ENCODE results near the gene TFB1M. TPM values are rescaled to one million over a fixed set of nuclear protein-coding genes. Genes with fewer than 3 reads are reported as not detected.
"Not testable (repeated sequence)": the region's sequence is repeated elsewhere in the genome, so short reads cannot be mapped to it uniquely, and the experiment has no call there.

TFB1M gene
- 10 to 100 TPM; 12.3 to 18.9 (median 16.2) TPM for total RNA-seq
- long read RNA-seq, partial matches to known transcripts: 0 of 4 reads
- long read RNA-seq, other reads (novel, unspliced or antisense): 1 of 4 reads

DNA sequence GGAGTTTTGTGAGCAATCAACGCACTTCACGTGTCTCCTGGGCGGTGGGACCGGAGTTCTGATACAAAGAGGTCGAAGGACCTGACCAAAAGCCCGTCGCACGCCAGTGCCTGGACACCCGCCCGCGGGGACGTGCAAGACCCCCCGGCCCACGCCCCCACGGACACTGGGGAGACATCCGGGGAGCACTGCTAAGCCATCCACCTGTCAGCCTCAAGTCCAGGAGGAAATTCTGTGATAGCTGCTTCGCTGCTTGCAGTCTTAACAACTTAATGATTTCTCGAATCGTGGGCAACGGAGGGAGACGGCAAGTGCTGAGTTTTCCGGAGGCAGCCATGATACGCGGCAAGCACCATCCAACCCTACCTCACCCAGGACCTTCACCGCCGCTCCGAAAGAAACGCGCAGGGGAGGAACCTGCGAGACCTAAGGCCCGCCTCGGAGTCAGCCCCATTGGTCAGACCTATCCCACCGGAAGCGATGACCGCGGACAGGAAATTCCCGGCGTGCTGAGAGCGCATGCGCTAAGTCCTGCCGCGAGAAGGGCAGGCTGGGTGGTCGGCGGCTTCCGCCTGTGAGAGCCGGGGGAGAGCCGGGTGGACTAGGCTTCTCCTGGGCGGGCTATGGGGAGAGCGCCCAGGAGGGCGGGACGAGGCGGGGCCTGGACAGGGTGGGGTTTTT, at the start of gene TFB1M:
TSS of gene TFB1M (minus strand) at position 393 of the 681 bp plus-strand sequence. CDS start at position 337, 56 bp downstream.
- intact Hi-C loops (cut with DNase I): no loop called here
- ATAC-seq: peak; percentile 93 to 98 (median 96)
- H3K4me1 ChIP-seq: peaks cover 0 to 14% (median 6%) of the 10 kb centered on the region in 4 donors

DNA sequence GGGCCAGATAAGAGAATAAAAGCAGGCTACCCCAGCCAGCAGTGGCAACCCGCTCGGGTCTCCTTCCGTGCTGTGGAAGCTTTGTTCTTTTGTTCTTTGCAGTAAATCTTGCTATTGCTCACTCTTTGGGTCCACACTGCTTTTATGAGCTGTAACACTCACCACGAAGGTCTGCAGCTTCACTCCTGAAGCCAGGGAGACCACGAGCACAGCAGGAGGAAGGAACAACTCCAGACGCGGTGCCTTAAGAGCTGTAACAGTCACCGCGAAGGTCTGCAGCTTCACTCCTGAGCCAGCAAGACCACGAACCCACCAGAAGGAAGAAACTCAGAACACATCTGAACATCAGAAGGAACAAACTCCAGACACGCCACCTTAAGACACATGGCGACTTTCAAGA, 49.7 kb upstream of the TFB1M start:
- H3K36me3 ChIP-seq; ATAC-seq; H3K4me3 ChIP-seq; H3K27ac ChIP-seq; H3K9me3 ChIP-seq; intact Hi-C loops (cut with DNase I); H3K27me3 ChIP-seq; H3K4me1 ChIP-seq; DNase-seq: not testable (repeated sequence)
- WGBS (ENCODE audit: insufficient coverage, low coverage, low lambda C conversion rate, missing lambda C conversion rate): 64% methylated on average over 9 of the region's 12 CpGs

More for the DNA sequence above, at the start of gene TFB1M:
- no peaks in the 10 kb centered on the region for H3K9me3 ChIP-seq
- peak; percentile 99 for DNase-seq
- H3K4me3 ChIP-seq: peak within 1 kb of the TSS; percentile 78 to 84 (median 80)
- H3K27me3 ChIP-seq: no peaks in the 10 kb centered on the region
- 0% methylated on average over 23 of the region's 52 CpGs for WGBS (ENCODE audit: insufficient coverage, low coverage, low lambda C conversion rate, missing lambda C conversion rate)
- H3K27ac ChIP-seq: peak within 1 kb of the TSS; percentile 80 to 85 (median 83)
- TF ChIP-seq, protein P1, sequence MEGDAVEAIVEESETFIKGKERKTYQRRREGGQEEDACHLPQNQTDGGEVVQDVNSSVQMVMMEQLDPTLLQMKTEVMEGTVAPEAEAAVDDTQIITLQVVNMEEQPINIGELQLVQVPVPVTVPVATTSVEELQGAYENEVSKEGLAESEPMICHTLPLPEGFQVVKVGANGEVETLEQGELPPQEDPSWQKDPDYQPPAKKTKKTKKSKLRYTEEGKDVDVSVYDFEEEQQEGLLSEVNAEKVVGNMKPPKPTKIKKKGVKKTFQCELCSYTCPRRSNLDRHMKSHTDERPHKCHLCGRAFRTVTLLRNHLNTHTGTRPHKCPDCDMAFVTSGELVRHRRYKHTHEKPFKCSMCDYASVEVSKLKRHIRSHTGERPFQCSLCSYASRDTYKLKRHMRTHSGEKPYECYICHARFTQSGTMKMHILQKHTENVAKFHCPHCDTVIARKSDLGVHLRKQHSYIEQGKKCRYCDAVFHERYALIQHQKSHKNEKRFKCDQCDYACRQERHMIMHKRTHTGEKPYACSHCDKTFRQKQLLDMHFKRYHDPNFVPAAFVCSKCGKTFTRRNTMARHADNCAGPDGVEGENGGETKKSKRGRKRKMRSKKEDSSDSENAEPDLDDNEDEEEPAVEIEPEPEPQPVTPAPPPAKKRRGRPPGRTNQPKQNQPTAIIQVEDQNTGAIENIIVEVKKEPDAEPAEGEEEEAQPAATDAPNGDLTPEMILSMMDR (IDR thresholded peaks at IDR 0.05): no peak
- TF ChIP-seq POLR2A (IDR thresholded peaks at IDR 0.05): peak; percentile 91
- H3K36me3 ChIP-seq: peaks cover 0 to 17% (median 3%) of the 10 kb centered on the region in 4 donors

DNA sequence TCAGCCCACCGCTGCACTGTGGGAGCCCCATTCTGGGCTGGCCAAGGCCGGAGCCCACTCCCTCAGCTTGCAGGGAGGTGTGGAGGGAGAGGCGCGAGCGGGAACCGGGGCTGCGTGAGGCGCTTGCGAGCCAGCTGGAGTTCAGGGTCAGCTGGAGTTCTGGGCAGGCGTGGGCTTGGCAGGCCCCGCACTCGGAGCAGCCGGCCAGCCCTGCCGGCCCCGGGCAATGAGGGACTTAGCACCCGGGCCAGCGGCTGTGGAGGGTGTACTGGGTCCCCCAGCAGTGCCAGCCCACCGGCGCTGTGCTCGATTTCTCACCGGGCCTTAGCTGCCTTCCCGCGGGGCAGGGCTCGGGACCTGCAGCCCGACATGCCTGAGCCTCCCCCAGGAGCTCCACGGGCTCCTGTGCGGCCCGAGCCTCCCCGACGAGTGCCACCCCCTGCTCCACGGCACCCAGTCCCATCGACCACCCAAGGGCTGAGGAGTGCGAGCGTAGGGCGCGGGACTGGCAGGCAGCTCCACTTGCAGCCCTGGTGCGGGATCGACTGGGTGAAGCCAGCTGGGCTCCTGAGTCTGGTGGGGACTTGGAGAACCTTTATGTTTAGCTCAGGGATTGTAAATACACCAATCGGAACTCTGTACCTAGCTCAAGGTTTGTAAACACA, 48.8 kb upstream of the TFB1M start:
- H3K36me3 ChIP-seq; H3K27me3 ChIP-seq; intact Hi-C loops (cut with DNase I); DNase-seq; H3K4me1 ChIP-seq; H3K27ac ChIP-seq; H3K9me3 ChIP-seq; ATAC-seq; H3K4me3 ChIP-seq: not testable (repeated sequence)
- 85% methylated on average over 8 of the region's 39 CpGs for WGBS (ENCODE audit: insufficient coverage, low coverage, low lambda C conversion rate, missing lambda C conversion rate)

DNA sequence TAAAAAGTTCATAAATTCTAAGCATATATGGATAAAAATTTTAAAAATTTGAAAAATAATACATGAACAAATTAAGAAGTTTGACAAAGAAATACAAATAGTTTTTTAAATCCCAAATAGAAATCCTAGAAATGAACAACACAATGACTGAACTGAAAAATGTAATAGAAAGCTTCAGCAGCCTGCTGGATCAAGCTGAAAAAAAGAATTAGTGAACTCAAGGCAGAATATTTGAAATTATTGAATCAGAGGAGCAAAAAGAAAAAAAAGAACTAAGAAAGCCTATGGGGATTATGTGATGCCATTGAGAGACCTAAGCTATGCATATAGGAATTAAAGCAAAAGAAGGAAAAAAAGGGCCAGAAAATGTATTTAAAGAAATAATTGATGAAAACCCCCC, 39.9 kb upstream of the TFB1M start:
- TF ChIP-seq POLR2A (IDR thresholded peaks at IDR 0.05): no peak
- TF ChIP-seq, protein P1 (IDR thresholded peaks at IDR 0.05): no peak
- intact Hi-C loops (cut with DNase I): no loop called here
- DNase-seq: no peak
- H3K36me3 ChIP-seq: no peaks in the 10 kb centered on the region
- H3K9me3 ChIP-seq: no peaks in the 10 kb centered on the region
- H3K4me3 ChIP-seq: no peak overlapping the region
- no peaks in the 10 kb centered on the region for H3K4me1 ChIP-seq
- no peak for ATAC-seq
- H3K27ac ChIP-seq: no peak overlapping the region
- H3K27me3 ChIP-seq: no peaks in the 10 kb centered on the region

DNA sequence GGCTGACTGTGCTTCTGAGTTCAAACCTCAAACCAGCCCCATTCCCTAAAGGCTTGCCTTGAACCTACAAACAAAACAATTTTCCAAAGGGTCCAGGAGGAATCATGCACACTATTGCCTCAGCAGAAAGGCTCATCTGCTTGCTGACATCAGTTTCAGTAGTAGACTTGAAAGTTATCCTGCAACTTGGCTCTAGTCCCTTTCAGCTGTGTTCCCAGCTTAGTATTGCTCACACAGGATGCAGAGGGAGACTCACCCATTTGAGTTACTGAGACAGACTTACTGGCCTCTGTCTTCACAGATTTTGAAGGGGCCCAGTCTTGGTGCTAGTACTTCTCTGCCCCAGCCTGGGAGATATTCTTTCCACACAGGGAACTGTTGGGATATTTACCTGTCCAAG, 38.5 kb upstream of the TFB1M start:
- DNase-seq: no peak
- no peak overlapping the region for H3K4me3 ChIP-seq
- no peaks in the 10 kb centered on the region for H3K4me1 ChIP-seq
- ATAC-seq: no peak
- no peaks in the 10 kb centered on the region for H3K36me3 ChIP-seq
- intact Hi-C loops (cut with DNase I): no loop called here
- H3K9me3 ChIP-seq: no peaks in the 10 kb centered on the region
- no peak overlapping the region for H3K27ac ChIP-seq
- H3K27me3 ChIP-seq: no peaks in the 10 kb centered on the region
- TF ChIP-seq, protein P1 (IDR thresholded peaks at IDR 0.05): no peak
- TF ChIP-seq POLR2A (IDR thresholded peaks at IDR 0.05): no peak

Measured in right lobe of liver (tissue), 6 donors.